Eye (tissue), 1 donor: ENCODE data around the gene SLC25A25.

Experiments used
- DNase-seq: peaks from one replicate; pipeline ENCODE4 v3.0.0-alpha.2; 2015

Gene SLC25A25

DNA sequence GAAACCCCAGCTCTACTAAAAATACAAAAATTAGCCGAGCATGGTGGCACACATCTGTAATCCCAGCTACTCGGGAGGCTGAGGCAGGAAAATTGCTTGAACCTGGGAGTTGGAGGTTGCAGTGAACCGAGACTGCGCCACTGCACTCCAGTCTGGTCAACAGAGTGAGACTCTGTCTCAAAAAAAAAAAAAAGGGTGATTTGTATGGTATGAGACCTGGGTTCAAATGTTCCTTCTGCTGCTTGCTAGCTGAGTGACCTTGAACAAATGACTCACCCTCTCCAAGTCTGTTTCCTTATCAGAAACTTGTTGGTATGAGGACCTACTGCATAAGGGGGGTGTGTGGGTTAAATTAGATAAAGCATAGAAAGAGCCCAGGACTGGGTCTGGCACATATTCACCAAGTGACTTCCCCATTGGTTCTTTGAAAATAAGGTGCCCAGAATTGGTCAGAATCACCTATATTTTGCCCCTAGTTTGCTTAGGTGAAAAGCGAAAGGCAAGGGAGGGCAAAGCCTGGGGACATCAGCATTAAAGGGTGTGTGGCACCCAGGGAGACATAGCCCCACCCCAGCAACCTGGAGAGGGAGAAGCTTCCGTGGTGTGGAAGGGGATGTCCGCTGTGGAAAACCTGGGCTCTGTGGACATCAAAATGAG lies 9.9 kb downstream of the SLC25A25 start:
- no peak for DNase-seq

DNA sequence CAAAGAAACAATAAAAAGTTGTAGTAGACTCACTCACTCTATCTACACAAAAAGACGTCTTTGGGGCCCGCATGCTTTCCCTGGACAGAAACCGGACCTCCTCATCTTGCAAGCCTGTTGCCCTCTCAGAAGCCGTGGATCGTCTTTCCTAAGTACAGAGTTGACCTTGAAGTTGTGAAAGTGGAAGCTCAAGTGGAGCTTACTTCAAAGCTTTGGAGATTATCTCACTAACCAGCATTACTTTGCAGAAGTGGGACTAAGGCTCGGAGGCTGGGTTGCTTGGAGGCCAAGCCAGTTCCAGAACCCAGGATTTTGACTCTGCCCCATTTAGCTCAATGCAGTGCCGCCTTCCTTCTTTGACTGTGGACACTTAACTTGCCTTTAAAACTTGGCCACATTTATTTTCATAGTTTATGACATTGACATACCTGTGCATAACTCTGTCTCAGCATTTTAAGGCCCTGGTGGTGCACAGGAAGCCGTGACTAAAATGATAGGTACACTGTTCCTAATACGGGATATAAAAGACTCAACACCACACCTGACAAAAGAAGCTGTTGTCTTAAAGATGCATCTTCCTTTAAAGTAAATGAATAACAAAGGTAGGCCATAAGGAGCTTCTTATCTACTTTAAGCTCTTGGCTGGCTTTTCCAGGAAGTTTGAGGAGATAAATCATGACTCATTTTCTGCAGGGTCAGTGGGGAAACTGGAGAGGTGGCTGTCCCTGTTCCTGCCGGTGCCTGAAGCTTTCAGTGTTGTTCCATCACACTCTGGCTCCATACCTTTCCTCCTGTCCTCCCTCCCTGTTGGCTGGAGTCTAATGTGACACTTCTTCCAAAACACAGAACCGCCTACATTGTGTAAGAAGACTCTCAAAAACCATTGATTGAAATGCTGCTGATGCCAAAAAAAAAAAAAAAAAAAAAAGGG lies 10.7 kb downstream of the SLC25A25 start:
- DNase-seq: no peak

DNA sequence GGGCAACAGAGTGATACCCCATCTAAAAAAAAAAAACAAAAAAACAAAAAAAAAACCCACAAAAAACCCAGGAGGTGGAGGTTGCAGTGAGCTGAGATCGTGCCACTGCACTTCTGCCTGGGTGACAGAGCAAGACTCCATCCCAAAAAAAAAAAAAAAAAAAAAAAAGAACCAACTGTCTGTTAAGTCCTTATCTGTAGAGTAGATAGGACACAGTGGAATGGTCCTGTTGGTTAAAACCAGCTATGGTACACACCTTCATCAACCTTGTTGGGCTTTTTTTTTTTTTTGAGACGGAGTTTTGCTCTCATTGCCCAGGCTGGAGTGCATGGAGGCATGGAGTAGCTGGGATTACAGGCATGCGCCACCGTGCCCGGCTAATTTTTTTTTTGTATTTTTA lies 12.2 kb downstream of the SLC25A25 start:
- DNase-seq: no peak

DNA sequence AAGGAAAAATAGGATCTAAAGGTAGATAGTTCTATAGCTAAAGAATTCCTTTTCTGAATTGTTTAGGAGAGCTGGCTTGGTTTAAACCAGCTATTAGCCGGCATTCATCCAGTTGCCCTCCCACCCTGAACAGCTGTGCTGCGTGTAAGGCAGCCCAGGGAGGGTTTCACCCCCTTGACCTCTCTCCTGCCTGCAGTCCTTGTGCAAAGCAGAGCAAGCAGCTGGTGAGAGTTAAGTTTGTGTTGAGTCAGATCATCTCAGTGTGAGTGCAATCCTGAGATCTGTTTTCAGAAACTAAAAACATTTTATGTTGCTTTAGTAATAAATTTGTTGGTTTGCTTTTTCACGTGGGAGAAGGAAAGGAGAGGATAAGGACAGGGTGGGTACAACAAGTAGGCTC lies 13.0 kb downstream of the SLC25A25 start:
- peak; percentile 81 for DNase-seq

DNA sequence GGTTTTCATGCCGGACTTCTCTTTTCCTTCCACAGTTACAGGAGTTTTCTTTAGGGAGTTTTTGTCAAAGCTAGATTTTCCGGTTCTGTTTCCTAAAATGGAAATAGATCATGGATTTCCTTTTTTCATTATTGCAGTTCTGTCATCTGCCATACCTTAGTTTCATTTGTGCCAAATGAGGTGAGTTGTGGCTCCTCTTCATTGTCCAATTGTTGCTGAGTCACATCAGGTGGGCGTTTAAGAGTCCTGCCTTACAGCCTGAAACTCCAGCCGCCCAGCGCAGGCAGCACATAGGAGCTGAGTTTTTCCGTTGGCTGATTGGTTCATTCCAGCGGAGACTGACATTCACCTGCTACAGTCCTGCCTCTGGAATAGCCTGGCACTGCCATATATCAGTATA lies 14.1 kb downstream of the SLC25A25 start:
- no peak for DNase-seq

DNA sequence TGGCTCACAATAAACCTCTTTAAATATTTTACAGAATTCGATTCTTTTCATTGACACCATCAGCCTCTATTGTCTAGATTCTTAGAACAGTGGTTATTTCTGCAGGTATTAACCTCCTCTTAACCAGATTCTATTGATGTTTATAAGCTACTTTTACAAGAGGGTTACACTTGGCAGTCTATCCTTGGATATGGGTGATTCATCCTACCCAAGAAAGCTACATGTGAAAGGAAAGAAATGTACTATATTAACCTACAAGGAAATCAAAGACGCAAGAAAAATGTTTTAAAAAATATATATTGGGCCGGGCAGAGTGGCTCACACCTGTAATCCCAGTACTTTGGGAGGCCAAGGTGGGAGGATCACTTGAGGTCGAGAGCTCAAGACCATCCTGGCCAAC lies 16.7 kb downstream of the SLC25A25 start:
- DNase-seq: no peak

DNA sequence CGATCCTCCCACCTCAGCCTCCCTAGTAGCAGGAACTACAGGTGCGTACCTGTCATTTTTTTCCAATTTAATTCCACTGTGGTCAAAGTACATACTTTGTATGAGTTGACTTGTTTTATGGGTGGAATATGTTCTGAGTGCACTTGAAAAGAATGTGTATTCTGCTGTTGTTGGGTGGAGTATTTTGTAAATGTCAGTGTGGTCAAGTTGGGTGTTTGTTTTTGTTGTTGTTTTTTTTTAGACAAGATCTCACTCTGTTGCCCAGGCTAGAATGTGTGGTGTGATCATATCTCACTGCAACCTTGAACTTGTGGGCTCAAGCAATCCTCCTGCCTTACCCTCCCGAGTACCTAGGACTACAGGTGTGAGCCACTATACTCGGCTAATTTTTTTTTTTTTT lies 17.9 kb downstream of the SLC25A25 start:
- DNase-seq: no peak

DNA sequence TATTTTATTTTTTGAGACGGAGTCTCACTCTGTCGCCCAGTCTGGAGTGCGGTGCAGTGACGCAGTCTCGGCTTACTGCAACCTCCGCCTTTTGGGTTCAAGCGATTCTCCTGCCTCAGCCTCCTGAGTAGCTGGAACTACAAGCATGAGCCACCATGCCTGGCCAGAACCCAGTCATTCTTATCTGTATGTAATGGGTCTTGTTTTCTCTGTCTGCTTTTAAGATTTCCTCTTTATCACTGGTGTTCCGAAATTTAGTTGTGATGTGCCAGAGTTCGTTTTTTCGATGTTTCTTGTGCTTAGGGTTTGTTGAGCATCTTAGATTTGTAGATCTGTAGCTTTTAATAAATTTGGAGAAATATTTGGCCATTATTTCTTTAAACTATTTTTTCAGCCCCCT lies 19.2 kb downstream of the SLC25A25 start:
- DNase-seq: no peak

DNA sequence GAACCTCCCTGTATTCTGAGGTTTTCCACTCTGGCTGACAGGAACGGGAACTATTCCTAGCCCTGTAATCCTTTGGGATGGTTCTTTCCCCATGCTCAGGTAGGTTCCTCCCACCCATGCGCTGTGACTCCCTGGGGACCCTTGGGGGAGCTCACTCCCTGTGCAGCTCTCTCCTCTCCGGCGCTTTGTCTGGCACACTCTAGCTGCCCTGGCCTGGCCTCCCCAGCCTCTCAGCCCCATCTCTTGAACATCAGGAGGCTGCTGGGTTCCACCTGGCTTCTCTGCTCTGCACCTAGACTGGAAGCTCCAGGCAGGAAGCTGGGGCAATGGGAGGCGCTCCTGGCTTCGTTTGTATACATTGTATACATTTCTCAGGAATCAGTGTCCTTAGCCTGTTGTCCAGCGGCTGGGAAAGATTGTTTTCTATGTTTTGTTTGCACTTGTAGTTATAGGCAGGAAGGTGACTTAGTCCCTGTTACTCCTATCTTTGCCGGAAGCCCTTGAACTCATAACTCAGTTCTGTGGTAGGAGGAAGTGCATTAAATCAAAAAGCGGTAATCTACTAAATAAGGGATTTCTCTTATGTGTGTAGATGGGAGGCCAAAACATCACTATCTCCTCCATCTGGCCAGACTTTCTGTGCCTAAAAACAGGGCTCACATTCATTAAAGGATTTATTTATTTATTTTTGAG lies 20.4 kb downstream of the SLC25A25 start:
- no peak for DNase-seq

DNA sequence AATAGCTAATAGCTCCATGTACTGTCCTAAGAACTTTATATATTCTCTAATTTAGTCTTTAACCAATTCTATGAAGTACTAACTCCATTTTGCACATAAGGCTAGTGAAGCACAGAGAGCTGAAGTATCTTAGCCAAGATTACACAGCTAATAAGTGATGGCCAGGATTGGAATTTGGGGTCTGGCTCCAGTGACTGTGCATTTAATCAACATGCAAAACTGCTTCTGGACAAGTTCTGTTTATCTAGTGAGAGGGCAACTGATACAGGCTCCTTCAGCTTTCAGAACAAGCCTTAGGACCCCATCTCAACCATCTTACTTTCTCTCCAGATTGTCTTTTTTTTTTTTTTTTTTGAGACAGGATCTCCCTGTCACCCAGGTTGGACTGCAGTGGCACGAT lies 21.3 kb downstream of the SLC25A25 start:
- no peak for DNase-seq

DNA sequence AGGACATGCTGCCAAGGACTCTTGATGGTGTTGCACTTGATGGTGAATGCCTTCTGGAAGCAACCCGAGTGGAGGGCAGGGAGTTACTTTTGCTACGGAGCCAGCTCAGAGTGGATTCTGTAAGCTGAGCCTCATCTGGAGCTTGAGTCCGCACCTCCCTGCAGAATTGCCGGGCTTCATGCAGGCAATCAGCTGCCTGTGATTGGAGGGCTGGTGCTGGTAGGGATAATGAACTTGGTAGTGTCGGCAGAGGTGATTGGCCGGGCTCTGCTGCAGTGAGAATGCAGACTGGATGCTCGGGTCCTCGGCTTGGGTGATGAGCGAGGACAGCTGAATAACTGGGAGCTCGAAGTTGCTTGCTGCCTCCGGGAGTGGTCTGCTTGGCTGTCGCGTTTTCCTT lies 23.1 kb downstream of the SLC25A25 start:
- DNase-seq: peak; percentile 97

DNA sequence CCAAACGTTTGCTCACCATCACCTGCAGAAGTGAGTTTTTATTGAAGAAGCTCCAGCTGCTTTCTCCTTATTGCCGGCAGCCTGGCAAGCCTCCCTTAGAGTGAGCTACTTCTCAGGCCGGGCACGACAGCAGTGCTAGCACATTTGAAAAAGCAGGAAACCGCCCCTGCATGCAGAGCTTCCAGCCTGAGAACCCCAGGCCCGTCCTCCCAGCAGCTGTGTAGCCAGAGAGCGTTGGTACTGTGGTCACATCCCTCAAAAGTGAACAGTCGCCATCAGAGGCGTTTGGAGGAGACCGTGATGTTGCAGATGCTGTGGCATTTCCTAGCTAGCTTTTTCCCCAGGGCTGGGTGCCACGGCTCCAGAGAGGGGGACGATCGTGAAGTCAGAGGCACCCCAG lies 23.5 kb downstream of the SLC25A25 start:
- no peak for DNase-seq

DNA sequence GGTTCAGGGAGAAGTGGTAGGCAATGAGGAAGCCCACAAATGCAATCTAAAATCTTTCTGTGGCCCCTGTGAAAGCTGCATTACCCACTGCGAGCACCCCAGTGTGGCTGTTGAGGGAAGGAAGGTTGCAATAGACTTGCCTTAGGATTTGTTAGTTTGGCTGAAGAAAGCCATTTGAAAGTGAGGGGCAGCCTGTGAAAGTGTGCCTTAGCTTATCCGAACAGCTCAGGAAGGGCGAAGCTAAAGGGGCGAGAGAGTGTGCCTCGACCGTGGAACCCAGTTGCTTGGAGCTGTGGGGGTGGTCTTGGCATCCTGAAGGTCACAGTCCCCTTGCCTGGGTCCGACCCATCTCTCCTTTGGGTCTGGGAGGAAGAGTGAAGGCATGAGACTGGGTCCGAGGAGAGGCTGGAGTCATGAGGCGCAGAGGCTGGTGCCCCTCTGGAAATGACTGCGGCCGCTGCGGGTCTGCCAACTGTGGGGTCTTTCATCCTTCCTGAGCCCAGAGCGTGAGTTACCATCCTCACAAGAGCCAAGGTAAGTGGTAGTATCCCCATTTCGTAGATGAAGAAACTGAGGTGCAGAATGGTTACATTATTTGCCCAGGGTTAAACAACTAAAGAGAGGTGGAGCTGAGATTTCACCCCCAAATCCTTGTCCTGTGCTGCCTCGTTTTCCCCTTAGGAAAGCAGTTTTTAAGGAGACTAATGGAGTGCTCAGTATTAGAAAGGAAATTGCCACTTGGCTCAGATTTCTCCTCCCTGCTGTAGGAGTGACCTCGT lies 24.4 kb downstream of the SLC25A25 start:
- DNase-seq: no peak

DNA sequence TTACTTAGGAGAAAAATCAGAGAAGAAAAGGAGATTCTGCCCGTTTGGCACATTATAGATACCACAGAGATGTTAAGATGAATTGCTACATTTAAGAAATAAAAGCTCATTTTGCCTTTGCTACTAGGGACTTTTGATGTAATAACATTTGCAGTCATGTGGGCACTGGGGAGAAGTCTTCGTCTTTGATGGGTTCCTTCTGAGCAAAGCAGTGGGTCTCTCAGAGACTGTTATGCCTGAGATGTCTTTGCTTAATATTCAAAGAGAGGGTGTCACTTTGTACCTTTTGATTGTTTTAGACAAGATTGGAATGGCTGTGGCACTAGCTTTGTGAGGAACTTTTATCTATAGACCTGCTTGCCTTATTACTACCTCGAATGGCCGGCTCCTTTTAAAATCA lies 25.0 kb downstream of the SLC25A25 start:
- DNase-seq: no peak

DNA sequence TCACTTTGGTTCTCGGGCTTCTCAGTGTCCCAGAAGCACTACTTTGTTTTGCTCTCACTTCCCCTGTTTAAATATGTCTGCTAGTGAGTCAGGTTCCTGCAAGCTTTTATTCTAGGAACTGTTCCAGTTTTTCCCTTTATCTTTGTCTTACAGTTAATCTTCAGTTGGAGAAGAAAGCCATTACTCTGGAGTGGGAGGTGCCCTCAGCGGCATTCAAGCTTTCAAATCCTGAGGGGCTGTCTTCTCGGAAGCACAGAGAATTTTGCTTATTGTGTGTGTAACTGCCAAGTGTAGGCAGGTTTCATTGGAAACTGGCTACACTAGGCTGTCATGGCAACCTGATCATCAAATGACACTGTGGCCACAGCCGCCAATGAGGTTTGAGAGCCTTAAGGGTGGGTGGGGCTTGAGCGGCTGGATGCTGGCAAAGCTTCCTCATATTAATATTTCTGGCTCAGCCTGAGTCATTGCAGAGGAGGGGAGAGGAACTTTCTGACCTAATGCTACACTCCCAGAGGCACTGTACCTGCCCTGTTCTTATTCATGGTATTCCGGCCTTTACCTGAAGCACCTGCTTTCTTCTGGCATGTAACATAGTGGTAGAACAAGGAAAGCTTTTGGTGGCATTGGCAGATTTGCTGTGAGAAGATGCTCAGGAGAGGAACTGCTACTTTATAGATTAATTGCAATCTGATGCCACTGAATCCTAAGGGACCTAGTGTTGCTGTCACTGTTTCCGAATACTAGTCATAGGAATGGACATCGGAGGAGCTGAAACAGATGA lies 26.3 kb downstream of the SLC25A25 start:
- DNase-seq: peak; percentile 98

DNA sequence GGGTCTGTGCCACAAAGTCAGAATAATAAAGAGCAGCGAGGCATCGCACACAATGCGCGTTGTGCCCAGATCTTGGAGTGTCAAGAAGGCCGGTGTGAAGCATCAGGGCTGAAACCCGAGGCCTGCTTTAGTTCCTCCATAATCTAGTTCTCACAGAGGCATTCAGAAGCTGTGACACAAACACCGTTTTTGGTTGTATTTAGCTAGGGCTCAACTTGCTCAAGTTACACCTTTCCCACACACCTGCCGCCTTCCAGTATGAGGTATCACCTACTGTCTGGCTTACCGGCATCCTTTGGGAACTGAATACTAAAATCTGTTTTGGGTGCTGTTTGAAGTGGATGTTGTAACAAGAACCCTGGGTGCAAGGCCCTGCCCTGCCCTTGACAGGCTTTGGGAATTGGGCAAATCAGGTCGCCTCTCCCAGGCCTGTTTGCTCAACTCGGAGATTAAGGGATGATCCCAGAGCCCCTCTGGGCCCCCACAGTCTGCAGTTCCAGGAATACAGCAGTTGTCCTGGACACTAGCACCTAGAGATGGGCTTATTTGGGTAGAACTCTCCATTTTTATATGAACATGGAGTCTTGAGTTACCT lies 27.0 kb downstream of the SLC25A25 start:
- DNase-seq: no peak

DNA sequence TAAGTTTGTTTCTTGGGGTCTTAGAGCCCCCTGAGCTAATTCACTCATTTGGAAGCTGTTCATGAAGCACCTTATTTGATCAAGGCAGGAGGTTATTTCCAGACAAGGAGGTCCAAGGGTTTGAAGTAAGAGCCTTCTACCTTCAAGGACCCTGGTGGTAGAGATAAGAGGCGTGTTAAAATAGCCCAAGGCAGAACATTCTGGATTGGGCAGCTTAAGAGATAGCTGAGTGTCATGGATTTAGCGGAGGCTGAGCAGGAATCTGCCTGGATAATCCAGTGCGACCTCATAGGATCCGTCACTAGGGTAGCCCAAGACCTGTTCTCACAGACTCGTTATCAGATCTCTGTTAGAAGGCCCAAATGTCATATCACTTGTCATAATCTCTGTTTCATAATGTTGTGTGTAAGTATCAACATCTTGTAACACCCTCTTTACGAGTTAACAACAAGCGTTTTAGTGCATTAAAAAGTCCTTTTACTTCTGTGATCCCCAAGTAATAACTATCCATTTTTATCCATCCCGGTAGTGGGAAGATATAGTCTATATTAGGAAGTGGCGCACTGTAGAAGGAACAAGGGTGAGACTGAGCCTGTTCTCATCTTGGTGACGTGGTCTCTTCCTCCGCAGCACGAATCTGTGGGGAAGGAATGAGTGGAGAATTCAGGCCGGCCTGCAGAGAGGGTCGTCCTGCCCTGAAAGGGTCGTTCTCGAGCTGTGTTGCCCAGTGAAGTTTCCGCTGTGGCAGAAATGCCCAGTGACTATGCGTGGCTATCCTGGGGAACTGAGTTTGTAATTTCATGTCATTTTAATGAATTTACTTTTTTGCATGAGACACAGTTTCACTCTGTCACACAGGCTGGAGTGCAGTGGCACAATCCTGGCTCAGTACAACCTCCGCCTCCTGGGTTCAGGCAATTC lies 28.8 kb downstream of the SLC25A25 start:
- no peak for DNase-seq

DNA sequence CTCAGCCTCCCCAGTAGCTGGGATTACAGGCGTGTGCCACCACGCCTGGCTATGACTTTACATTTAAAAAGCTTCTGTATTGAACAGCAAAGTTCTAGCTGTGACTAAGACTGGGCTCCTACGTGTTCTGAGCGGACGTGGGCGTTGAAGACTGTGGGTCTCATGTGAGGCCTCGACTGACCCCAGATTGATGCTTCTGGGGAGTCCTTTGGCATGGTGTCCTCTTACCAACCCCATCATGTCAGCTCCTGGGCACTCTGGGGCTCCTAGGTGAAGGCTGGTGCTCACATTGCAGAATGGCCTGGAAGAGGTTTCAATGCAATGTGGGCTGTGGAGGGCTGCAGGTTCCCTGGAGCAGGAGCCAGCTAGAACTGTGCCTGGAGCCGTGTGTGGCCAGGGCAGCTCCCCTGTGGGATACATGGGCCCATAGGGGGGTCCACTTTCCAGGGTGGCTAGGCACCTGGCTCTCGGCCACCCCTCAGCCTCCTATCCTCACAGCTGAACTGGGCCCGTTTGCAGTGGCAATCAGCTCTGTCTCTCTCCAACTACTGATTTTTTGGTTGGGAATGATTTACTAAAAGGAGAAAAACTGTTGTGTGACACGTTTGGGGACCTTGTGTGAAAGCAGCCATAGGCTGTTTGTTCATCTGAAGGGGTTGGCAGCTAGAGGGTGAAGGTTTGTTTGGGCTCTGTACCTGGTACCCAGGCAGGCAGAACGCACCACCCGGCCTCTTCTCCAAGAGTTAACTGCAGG lies 29.7 kb downstream of the SLC25A25 start:
- DNase-seq: no peak

DNA sequence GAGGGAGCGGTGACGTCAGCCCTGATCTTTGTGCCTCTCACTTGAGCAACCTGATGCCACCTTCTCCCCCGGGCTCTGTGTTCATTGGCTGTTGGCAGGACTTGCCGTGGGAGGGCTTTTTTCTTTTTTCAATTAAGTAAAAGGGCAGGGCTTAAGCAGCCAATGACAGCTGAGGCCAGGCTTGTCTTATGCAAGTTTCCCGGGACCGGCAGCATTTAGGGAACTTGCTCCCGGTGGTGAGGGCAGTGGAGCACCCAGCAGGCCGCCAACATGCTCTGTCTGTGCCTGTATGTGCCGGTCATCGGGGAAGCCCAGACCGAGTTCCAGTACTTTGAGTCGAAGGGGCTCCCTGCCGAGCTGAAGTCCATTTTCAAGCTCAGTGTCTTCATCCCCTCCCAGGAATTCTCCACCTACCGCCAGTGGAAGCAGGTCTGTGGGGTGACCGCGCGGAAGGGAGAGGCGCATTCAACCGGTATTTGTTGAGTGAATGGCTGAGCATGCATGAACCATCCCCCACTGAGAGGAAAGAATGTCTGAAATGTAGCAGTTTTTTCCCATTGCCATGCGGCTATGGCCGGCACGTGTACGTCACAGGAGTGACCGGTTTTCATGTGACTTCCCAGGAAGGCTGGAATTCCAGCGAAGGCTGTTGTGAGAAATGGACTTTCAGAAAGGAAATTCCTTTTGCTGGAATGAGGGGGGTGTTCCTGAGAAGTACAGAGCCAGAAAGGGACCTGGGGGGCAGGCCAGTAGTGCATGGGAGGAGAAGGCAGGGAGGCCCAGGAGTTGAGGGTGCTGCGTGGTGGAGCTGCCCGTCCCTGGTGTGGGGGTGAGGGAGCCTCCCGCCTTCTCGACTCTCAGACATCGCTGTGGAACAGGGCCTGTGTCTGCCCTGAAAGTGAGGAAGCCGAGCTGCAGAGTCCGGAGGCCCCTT lies 30.5 kb downstream of the SLC25A25 start:
- peak; percentile 96 for DNase-seq
